GM18909 (cell line): ENCODE measurements around the gene CENPB.

ENCODE experiments used
- ATAC-seq: cut with Tn5 transposase; IDR thresholded peaks from one replicate; pipeline ENCODE4 v1.9.1; 2021; ENCODE audit warnings: mild to moderate bottlenecking; ENCODE audit not compliant: unreplicated experiment, poor library complexity

Gene CENPB

GRCh38 chr20:3752386-3752759 lies 34.2 kb downstream of the CENPB start:
- no peak for ATAC-seq

DNA sequence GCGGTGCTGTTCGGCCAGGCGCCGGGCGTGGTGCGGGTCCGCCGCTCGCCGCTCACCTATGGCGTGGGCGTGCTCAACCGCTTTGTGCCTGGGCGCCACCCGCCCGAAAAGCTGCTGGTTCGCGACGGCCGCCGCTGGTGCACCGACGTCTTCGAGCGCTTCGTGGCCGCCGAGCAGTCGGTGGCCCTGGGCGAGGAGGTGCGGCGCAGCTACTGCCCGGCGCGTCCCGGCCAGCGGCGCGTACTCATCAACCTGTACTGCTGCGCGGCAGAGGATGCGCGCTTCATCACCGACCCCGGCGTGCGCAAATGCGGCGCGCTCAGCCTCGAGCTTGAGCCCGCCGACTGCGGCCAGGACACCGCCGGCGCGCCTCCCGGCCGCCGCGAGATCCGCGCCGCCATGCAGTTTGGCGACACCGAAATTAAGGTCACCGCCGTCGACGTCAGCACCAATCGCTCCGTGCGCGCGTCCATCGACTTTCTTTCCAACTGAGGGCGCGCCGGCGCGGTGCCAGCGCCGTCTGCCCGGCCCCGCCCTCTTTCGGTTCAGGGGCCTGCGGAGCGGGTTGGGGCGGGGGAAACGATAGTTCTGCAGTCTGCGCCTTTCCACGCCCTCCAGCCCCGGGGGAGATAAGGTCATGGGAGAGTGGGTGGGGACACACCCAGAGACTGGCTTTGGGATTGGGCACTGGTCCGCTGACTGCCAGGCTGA lies 34.7 kb downstream of the CENPB start:
- no peak for ATAC-seq

GRCh38 chr20:3751305-3751674 lies 35.2 kb downstream of the CENPB start:
- no peak for ATAC-seq

GRCh38 chr20:3749689-3750531 lies 36.6 kb downstream of the CENPB start:
- no peak for ATAC-seq

DNA sequence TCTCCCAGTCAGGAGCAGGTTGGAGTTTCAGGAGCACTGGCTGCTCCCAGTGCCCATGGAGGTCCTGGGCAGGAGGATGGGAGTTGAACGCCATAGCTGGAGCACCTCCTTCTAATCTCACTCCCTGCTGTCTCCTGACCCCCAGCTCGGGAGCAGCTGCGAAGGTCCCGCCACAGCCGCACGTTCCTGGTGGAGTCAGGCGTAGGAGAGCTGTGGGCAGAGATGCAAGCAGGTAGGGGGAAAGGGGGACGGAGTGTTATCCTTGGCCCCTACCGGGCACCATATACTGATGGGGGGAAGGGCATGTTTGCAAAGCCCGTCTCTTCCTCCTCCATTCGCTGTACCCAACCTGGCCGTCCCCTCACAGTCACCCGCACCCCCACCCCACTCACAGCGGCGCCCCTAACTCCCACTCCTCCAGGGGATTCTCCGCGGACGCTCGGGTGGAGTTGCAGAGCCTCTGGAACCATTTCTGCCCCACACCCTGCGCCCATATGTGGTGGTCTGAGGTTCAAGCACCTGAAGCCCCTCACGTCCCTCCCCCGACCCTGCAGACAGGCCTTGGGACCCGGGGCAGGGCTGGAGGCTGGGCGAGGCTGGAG lies 37.4 kb downstream of the CENPB start:
- no peak for ATAC-seq

DNA sequence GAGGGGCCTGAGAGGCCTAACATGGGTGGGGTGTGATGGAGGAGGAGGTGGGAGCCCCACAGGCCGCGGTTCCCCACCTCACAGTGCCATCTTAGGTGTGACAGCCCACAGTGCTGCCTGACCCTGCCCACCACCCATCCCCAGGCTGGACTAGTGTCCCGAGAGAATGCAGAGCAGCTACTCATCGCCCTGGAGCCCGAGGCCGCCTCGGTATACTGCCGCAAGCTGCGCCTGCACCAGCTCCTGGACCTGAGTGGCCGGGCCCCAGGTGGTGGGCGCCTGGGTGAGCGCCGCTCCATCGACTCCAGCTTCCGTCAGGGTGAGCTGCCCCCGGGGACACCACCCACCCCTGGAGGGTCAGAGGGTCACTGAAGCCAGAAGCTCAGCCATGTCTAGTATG lies 38.5 kb downstream of the CENPB start:
- no peak for ATAC-seq

DNA sequence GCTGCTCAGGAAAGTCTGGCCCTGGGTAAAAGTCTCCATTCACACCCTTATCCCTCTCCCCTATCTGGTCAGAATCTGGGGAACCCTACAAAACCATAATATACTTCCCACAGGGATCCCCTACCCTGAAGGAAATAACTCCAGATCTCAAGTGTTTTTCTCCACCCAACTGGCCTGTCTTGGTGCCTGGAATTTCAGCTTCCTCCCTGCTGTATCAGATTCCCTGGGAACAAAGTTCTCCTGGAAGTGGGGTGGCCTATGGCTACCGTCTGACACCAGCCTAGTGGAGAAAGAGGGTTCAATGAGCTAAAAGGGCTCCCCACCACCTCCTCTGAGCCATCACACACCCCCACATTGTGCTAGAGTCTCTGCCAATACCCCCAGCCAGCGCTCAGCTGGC lies 39.1 kb downstream of the CENPB start:
- no peak for ATAC-seq

DNA sequence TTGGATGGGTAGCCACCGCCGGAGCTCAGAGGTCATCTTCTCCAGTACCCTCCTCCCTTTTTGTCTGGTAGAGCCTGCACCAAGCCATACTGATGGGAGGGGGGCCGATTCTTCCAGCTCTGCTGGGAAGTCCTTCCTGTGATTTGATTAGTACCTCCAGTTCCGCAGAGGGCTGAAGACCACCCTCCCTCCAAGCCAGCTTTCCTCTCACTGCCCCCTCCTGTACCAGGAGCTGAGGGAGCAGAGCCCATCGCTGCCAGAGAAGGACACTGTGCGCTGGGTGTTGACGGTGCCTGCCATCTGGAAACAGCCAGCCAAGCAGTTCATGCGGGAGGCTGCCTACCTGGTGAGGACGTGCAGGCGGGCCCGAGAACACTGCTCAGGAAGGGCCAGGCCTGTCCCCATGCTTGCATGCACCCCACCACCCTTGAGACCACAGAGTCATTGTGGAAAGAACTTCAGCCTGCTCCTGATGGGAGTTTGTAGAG lies 40.8 kb downstream of the CENPB start:
- ATAC-seq = no peak

GRCh38 chr20:3744806-3745685 lies 41.5 kb downstream of the CENPB start:
- ATAC-seq = no peak

GRCh38 chr20:3744037-3744436 lies 42.5 kb downstream of the CENPB start:
- ATAC-seq = no peak

DNA sequence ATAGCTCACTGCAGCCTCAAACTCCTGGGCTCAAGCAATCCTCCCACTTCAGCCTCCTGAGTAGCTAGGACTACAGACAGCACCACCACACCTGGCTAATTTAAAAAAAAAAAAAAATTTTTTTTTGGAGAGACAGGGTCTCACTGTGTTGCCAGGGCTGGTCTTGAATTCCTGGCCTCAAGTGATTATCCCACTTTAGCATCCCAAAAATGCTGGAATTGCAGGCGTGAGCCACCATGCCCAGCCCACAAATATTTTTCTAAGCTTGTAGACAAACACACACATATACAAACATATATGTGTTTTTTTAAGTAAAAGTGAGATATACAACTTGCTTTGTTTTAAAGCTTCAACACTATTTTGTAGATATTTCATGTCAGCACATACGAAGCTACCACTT lies 43.3 kb downstream of the CENPB start:
- no peak for ATAC-seq

GRCh38 chr20:3741836-3742458 lies 44.6 kb downstream of the CENPB start:
- ATAC-seq = no peak

- no peak for ATAC-seq
These were observed 45.8 kb downstream of the CENPB start for GRCh38 chr20:3740615-3741301.

GRCh38 chr20:3739926-3740451 lies 46.6 kb downstream of the CENPB start:
- no peak for ATAC-seq

GRCh38 chr20:3739054-3739925 lies 47.2 kb downstream of the CENPB start:
- no peak for ATAC-seq

DNA sequence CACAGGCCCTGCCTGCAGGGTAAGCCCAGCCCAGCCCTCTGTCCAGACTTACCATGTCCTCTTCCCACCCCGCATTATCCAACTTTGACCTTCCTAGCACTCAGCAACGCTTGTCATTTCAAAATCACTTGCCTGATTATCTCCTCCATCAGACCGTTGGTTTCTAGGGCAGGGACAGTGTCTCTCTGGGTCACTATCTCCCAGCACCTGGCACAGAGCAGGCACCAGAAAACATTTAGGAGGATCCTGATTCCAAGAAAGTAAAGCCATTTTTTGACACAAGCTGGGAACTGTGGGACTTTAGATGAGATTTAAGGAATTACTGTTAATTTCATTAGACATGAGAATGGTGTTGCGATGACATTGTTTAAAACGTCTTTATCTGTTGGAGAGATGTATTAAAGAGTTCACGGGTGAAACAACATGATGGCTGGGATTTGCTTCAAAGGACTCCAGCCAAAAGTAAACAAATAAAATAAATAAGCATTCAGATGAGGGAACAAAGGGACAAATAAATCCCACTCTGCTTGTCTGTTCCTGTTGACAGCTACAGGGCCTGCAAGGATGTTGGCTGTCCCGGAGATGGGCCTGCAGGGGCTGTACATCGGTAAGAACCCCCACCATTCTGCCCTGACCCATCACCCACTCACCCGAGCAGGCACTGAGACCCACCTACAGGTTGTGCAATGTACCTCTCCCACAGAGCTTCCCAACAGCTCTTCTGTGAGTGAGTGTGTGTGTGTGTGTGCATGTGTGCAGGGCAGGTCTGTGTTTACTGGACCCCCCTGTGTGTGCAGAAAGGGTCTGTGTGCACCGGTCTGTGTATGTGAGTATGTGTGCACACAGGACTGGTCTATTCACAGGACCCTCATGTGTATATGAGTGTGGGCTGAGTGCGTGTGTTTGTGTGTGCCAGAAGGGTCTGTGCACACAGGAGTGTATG lies 48.2 kb downstream of the CENPB start:
- ATAC-seq = no peak

GRCh38 chr20:3735768-3736167 lies 50.8 kb downstream of the CENPB start:
- ATAC-seq = no peak
